Activated CD4-positive, CD25-positive, alpha-beta regulatory T cell (primary cell): ENCODE data around the gene IFIT1B.

Source experiments
- DNase-seq, 4 experiments: peaks; one replicate each; lab custom pipeline; 2025; lab: John Stamatoyannopoulos, UW

Gene IFIT1B

DNA sequence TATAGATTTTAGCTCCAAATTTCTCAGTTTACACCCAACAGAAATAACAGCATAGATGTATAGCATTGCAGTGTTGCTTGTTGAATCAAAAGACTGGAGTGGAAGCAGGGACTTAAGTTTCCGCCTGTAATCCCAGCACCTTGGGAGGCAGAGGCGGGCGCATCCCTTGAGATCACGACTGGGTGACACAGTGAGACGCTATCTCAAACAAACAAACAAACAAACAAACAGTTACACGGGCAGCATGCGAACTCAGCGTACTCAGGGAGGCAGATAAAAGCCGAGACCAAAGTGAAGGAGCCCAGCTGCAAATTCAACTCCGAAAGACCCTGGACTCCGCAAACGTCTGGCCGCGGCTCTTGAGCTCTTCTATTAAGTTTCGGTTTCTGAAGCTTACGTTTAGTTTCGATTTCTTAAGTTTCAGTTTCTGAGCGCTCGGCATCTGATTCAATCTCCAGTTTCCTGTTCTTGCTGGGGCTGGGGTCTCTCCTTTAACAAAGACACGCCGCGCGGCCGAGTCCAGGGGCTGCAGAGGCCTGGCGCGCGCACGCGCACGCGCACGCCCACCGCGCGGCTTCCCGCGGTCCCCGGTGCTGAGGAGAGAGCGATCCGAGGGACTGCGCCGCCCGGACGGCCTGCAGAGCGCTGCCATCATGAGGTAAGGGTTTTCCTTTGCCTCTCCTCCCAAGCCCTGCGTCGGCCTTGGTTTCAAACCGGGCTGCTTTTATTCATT, 36.5 kb downstream of the IFIT1B start, which contains the start of gene IFIT5:
IFIT5 (plus strand) TSS at position 423 of the 733 bp plus-strand sequence; CDS start at position 654, 231 bp downstream.
- DNase-seq: peak in 3 of 4 experiments; percentile 43 to 57 (median 45)

- DNase-seq: peak in 3 of 4 experiments; percentile 18 to 34 (median 21)
Measured at GRCh38 chr10:89414879-89415821, 37.3 kb downstream of the IFIT1B start.

GRCh38 chr10:89416465-89416864, 38.6 kb downstream of the IFIT1B start:
- no peak for DNase-seq

DNA sequence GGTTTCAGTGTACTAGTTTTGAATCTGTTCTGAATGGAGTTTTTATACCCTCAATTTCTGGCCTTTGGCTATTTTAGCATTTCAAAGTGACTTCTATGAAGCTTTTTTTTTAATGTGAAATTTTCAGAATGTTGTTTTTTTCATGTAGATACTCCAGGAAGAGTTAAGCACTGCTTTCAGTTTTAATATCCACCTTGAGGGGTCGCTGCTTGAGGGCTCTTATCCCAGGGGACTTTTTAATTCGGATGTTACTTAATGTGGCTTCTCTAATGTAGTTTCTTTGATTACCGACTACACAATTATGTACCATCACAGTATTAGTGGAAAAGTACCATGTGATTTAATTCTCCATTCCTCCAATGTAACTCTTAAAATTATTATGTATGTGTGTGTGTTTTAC, 41.7 kb downstream of the IFIT1B start:
- DNase-seq: no peak

- DNase-seq: no peak
Measured at GRCh38 chr10:89421018-89421476, 43.2 kb downstream of the IFIT1B start.

DNA sequence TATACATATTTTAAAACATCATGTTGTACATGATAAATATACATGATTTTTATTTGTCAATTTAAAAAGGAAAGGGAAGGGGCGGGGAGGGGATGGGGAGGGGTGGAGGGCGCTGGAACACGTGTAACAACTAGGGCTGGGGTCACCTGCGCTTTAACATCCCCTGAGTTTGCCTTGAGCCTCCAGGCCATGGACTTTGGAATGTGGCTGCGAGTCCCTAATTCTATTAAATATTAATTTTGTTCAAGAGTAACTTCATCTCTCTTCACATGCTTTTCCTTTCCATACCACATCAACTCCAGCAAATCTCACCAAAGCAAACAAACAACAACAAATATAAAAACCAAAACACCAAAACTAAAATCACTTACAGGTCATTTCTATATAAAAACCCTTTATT, 47.1 kb downstream of the IFIT1B start:
- DNase-seq: no peak

DNA sequence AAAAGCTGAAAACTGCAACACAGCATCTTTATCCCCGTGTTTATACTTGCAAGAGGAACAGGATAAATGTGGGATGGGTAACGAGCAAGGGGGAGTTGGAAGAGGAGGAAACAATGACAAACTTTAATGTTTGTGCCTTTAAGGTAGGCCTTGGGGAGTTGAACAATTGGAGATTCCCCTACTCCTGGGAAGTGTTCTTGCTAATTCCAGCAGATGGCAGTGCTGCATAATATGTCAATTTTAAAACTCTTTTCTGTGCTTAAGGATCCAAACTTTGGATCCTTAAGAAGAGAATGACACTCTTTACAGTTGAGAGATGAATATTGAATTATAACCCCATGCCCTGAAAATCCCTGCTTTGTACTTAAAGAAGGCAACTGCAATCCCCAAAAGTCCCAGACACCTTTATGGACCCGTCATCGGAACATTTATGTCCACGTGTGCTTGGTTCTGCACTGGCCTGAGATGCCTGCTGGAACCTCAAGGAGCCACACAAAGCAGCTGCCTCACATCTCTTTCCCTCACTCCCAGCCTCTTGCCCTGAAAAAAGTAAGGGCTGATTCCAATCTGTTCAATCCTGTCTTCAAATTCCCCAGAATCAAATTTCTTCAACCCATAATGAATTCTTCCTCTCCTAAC, 48.5 kb downstream of the IFIT1B start:
- DNase-seq: no peak

- DNase-seq: no peak
Measured at GRCh38 chr10:89427629-89428028, 49.8 kb downstream of the IFIT1B start.

DNA sequence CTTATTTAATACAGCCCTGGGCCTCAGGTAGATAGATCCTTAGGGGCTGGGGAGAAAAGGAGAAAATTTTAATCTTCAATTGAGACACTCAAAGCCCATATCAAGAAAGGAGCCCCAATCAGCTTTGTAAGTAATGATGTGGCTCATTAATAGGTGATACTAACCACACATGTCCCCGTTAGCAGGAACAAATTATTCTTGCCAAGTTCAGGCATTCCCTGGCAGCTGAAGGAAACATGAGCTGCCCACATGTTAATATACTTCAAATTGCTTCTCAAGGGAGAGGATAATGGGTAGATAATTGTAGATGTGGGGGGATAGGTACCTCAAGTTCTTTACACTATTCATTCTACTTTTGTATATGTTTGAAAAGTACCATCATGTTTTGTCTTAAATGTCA, 51.0 kb downstream of the IFIT1B start:
- DNase-seq: no peak

- DNase-seq: no peak
Measured at GRCh38 chr10:89431977-89432376, 54.1 kb downstream of the IFIT1B start.
